Eye (tissue), 1 donor: Measurements from ENCODE around the gene NPC1.

ENCODE experiments used
- DNase-seq: peaks from one replicate; pipeline ENCODE4 v3.0.0-alpha.2; 2015

The NPC1 gene

DNA sequence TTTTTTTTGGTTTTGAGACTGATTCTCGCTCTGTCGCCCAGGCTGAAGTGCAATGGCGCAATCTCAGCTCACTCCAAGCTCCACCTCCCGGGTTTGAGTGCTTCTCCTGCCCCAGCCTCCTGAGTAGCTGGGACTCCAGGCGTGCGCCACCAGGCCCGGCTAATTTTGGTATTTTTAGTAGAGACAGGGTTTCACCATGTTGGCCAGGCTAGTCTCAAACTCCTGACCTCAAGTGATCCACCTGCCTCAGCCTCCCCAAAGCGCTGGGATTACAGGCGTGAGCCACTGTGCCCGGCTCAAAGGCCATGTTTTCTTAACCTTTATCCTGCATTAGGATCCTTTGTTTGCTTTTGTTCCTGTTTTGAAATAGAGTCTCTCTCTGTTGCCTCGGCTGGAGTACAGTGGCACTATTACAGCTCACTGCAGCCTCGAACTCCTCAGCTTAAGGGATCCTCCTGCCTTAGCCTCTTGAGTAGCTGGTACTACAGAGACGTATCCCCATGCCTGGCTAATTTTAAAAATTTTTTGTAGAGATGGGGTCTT is 41.0 kb downstream of the NPC1 start:
- no peak for DNase-seq

DNA sequence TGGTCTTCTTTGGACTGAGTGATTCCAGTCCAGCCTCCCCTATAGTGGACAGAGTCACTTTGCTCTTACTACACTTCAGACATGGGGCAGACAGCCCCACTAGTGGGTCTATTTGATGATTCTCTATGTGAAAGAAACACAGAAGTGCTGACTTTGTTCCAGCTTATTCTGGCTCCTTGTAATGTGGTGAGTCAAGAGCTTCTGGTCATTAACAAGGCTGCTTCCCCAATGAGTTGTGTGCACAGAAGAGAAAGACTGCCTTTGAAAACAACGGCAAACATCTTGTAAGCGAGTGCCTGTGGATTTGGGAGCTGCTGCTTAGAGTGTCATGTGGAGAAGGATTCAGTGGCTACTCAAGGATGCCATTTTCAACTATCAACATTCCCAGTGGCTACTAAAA is 43.8 kb downstream of the NPC1 start:
- DNase-seq = no peak

DNA sequence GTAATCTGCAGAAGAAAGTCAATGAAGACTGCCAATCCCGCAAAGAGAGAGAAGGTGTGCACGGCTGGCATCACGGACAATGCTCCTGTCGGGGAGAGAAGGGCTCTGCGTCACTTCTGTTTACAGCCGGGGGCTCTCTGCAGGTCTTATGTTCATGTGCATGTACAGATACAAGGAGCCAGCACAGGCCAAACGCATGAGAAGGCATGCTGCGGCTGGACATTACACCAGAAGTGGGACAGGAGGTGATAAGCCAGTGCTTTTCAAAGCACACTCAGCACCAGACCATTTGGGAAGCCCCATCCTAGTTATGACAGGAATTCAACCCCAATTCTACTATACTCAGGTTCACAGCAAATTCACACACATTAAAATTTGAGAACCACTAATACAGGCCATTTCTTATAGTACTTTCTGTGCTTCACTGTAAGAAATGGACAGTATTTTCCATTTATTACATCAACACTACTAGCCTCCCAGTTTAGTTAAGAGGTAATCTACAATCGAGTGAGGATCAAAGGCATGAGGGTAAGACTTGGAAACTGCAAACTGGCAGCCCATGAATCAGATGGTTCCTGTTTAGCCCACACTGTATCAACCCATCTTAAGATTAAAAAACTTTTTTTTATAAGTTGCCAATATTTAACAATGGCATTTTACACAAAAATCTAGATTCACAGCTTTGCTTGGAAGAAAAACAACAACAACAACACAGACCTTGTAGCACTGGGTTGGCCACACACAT is 44.8 kb downstream of the NPC1 start:
- no peak for DNase-seq

DNA sequence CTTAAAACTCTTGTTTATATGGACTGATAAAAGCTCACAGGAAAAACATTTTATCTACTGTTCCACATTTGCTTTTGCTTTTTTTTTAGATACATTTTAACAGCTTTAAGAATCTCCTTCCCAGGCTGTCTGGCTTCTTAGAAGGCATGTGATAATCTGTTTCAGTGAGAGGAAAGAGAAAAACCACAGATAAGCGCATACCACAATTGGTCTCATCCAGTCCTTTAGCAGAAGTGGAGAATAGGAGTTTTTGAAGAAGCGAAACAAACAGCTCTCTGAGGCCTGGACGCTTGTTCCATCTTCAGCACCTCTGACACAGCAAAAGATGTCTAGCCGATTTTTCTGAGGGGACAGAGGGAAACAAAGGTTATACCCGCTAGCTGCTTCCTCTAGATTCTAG is 45.4 kb downstream of the NPC1 start:
- no peak for DNase-seq

DNA sequence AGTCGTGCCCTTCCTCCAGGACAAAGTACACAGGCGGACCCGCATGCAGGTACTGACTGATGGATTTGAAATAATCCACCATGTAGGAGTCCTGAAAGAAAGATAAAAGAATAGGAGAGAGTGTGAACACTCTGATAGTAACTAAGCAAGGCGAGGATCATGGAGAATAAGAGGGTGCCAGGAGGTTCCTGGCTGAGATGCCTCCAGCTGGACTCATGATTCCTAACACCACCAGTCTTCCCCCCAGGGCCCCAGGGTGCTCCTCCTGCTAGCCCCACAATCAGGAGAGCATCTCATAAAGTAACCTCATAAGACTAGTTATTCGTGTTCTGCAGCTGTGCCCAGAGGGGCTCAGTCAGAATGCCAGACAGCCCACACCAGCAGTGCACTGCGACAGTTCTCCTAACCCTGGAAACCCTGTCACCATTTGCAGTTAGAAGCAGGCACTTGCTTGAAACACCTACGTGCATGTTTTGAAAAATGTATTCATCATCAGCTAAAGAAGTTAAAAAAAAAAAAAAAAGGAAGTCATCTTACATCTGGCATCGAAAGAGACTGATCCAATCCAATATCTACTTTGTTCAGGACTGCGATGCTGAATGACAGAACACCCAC is 46.3 kb downstream of the NPC1 start:
- no peak for DNase-seq

DNA sequence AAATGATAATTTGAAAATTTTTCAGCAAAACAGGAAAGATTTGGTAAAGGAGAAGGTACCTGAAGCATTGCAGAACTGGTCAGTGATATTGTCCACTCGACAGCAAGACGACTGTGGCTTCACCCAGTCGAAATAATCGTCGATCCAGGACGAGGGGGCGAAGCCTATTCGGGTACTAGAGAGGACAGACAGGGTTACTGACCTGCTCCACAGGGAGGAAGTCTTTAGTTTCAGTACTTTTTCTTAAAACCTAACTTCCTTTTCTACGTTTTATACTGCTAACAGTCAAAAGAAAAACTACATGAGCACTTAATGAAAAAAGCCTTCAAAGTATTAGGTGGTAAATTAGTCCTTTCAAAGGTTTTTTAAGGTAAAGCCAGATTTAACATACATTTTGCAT is 47.0 kb downstream of the NPC1 start:
- no peak for DNase-seq

DNA sequence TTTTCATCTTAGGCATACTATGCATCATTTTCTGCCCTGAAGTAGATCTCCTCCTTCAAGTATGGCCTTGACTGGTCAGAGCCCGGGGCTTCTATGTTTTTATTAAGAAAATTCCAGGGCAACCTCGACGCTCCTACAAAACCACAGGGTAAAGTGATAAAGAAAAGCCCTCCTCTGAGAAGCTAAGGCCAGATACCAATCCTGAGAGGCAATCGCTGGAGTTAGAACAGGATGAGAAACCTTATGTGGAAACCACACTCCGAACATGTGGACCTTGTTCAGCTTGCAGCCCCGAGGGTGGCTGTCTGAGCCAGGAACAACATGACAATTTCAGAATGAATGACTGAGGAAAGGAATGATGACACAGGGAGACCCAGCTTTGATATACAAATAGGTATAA is 47.4 kb downstream of the NPC1 start:
- no peak for DNase-seq

DNA sequence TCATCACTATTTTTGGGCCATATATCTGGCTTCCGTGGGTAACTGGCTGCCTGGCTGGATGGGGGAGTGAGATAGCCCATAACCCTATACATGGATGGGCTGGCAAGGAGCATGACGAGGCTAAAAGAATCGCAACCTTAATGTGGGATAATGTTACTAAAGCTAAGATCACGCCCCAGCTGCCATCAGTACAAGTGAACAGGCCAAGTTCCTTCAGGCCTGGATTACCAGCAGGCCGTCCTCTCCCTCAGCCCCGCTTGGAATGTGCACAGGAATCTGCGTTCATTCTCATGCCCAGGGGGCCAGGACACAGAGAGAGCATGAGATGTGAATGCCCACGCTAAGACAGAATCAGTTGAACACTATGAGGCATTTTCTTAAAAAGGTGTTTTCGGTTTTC is 48.3 kb downstream of the NPC1 start:
- no peak for DNase-seq

DNA sequence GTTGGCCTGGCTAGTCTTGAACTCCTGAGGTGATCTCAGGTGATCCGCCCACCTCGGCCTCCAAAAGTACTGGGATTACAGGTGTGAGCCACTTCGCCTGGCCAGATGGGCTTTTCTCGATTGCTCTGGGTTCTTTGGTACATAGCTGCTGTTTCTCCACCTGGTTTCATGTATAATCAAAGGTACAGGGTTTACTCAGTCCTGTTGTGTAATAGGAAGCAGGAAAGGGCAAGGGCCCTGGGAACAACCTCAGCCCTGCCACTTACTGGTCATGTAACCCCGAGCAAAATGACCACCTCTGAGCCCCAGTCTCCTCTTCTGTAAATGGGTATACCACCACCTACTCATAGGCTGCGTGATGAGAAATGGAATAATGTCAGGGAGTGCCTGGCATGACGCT is 49.0 kb downstream of the NPC1 start:
- no peak for DNase-seq

DNA sequence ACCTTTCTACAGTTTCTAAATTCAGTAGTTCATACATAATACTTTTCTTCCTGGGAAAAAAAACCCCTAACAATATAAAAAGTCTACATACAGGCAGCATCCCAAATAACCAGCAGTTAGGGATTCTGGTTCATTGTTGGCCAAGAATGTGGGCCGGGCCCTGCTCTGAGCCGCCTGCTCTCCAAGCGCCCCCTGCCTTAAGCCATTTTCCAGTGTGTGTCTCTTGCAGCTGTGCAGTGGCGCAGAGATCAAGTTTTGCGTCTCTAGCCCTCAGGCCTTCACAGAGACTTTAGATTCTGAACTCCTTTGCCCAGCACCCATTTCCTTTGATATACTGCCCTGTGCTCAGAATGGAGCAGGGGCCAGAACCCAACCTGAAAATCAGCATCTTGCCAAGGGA is 50.1 kb downstream of the NPC1 start:
- no peak for DNase-seq

DNA sequence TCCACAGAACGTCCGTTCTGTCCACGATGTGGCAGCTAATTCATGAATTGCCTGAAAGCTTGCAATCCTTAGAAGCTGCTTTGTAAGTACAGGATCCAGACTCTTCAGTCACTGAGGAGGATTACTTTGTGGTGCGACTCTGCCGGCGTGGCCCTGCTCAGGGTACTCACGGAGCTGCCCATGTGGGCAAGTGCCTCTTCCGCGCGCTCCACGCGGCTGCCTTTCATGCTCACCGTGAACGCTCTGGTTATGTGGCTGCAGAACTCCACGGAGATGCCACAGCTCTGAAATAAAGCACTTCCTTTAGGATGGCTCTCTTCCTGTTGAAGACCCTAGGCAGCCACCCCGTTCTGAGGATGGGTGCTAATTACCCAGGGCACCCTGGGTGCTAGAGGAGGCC is 52.0 kb downstream of the NPC1 start:
- DNase-seq = no peak

DNA sequence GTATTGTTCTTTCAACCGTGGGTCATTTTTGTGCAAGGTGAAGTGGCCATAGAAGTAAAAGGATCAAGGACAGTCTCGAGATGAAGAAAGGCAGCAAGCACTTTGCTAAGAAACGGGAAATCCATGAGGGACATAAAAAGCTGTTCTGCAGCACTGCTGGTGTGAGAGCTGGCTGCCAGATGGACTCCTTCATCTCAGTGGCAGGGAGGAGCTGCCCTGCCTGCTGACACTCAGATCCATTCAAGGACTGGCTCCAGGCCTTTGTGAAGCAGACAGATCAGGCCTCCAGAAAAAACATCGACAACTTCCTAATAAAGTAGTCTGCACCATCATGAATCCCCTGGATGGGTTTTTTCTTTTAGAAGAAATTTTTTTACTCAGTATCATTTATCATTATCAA is 53.5 kb downstream of the NPC1 start:
- peak; percentile 45 for DNase-seq

DNA sequence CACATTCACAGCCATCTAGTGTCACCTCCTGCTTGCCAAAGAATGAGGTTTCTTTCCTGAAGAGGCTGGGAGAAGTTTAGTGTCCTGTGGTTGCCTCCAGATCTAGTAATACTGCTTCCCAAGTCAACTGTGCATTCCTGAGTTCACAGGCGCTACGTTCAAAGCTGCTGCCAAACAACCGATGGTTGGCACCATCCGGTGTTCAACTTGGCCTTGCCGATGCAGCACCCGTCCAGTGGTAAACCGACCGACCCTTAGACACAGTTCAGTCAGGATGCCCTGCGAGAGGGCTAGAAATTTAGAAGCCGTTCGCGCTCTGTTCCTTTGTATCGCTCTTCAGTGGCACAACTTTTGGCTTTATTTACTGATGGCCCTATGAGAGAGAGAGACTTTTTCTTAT is 54.4 kb downstream of the NPC1 start:
- no peak for DNase-seq

DNA sequence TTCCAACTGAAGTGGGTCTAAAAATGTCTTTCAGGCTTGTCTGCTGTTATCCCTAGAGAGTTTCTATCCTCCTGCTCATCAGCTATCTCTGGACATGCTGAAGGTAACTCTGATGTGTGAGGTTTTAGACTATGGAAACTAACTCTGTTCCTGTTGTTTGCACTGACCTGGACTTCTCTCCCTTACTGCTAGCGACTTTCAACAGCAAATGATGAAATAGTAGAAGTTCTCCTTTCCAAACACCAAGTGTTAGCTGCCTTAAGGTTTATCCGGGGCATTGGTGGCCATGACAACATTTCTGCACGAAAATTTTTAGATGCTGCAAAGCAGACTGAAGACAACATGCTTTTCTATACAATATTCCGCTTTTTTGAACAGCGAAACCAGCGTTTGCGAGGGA is 56.1 kb downstream of the NPC1 start:
- no peak for DNase-seq

DNA sequence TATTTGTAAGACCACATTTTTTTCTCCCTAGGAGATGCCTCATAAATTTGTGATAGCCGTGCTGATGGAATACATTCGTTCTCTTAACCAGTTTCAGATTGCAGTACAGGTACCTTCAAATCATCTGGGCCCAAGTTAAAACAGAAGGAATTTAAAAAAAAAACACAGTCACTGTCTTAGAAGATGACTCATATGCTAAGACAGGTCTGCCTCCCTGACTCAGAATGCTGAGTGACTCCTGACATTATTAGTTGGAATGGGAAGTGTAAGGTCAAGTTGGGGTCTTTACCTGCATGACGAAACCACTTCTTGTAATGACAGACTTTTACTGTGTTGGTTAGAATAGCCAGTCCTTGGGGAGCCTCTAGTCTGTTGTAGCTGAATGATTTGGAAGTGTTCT is 56.7 kb downstream of the NPC1 start:
- no peak for DNase-seq

DNA sequence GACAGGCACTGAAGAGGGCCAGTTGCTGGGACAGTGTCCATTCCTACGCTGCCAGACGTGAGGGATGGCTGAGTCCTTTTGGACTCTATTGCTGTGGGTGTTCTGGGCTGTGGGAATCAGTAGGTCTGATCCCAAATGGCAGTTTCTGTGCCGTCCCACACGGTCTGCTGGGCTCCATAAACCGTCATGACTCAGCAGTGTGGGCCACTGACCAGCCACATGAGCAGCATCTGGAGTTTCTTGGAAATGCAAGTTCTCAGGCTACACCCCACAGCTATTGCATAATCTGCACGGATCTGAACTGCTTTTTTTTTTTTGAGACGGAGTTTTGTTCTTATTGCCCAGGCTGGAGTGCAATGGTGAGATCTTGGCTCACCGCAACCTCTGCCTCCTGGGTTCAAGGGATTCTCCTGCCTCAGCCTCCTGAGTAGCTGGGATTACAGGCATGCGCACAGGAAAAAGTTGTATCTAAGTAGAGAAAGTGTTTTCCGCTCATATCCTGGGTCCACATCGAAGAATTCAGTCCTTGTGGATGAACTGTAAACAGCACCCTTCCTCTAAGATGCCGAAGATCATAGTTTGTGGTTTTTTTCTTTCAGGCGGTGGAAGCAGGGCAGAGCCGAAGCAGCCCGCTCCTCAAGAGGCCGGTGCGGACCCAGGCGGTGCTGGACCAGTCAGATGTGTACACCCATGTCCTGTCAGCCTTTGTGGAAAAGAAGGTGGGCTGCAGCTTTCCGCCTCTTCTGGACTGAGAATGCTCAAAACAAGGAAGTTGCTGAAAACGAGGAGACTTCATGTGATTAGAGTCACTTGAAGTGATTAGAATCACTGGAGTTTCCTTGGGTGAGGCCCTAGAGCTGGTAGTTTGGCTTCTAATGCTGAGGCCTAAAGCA is 57.5 kb downstream of the NPC1 start:
- DNase-seq = no peak

DNA sequence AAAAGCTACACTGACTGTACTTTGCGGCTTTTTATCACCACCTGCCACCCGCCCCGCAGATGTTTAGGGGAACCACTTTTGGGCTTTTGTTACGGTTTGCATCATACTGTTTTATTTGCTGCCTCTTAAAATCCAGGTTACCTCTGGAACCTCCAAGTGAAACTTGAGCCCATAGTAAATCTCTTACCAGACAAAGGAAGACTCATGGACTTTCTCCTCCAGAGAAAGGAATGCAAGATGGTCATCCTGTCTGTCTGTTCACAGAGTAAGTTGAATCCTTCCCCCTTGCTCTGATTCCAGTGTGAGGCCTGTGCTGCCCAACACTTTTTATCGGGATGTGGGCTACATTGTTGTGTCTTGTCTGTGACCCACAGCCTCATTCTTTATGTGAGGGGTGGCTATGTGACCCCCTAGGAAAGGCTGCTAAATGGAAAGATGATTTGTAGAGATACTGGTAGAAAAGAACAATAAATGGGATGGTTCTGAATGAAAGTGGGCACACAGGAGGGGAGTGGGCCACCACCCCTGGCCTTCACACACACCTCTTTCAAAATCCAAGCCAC is 59.7 kb downstream of the NPC1 start:
- no peak for DNase-seq

DNA sequence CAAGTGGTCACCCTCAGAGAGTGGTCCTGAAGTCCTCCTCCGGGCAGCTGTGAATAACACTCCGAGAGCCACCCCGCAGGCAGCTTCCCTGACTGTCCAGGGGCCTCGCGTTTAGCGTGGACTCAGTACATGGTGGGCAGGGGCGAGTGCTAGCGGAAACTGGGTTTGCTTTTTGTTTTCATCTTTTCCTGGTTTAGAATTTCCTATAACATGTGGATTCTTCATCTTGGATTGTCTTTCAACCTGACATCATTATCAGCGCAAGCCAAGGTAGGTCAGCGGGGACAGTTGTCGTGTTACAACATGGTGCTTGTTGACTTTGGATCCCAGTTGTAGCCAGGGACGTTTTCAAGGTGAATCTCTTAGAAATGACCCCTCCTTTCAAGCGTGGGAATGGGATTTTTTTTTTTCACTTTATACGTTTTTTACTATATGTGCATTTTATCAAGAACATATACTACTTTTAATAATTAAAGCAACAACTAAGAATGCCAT is 62.0 kb downstream of the NPC1 start:
- DNase-seq = no peak

DNA sequence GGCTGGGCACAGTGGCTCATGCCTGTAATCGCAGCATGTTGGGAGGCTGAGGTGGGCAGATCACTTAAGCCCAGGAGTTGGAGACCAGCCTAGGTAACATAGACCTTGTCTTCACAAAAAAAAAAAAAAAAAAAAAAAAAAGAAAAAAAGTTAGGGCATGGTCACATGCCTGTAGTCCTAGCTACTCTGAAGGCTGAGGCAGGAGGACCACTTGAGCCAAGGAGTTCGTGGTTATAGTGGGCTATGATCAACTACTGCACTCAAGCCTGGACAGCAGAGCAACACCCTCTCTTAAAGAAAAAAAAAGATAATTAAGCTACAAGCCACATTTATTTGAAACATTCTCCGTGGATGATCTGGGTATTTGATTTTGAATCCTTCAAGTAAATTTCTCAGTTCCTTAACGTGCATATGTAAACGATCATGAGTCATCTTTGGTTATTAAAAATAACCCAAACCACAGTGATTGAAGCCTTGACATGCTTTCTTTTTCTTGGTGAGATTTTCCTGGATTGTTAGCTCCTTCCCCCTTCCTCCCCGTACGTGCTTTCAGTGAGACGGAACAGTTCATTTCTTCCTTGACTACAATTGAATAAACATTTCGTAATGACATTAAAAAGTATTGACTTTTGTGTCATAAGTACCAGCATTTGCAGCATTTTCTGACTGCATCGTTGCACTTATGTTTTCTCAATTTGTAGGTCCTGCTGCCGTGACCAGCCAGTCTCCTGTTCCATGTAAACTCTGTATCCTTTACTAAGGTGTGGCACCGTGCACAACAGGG is 62.7 kb downstream of the NPC1 start:
- DNase-seq = no peak

DNA sequence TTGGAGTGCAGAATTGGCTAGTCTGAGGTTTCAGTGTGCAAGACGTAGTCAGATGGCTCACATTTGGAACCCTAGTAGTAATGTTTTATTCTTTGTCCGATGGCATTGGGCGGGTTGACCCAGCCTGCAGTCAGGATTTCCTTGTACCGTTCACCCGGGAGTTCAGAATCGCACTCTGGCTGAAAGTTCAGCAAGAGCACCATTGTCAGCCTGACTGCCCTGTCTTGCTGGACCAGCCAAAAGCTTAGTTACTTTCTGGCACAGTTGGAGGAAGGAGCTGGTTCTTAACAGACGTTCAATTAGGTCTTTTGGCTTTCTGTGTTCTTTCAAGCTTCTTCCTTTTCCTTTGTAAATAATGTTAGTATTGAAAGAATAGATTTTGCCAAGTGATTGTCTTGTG is 64.4 kb downstream of the NPC1 start:
- DNase-seq = no peak

DNA sequence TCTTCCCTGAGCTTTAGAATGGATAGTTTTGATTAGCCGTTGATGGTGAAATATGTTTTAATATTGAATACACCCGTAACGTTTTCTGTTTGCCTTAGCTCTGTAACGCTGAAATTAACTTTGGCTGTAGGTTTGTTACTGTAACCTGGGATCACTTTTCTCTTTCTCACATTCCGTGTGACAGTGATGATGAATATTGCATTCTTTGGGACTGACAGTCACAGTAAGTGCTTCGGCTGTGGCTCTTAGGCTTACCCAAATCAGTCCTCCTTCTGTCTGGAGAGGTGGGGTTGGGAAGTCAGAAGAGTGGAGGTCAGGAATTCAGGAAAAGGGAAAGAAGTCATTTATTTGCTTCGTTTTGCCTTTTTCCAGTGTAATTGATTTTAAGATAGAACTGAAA is 65.0 kb downstream of the NPC1 start:
- no peak for DNase-seq

DNA sequence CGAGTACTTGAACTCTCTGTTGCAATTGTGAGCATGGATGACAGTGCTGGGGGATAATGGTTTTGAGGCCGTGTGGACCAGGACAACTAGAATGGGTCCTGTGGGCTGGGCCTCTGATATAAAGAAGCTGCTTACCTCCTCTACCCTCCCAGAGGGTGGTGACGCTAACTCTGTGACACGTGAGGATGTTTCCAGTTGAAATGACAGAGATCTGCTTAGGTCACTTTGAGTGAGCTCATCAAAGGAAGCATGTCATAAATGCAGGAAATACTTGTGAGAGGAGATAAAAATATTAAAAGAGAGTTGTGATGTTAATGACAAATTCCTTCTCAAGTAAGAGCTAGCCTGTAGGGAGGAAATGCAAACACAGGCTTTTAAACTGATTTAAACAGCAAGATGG is 66.6 kb downstream of the NPC1 start:
- DNase-seq = no peak
